PFSK-1 (cell line): ENCODE data around the gene ZC3H18.

ENCODE experiments used
- FOXP2 ChIP-seq: optimal IDR thresholded peaks from 2 replicates; pipeline ENCODE3; 2011; ENCODE audit warnings: borderline replicate concordance, control low read depth, inconsistent platforms; ENCODE audit not compliant: insufficient read depth; ENCODE audit errors: extremely low read length, extremely low read depth
- POLR2AphosphoS5 ChIP-seq: IDR thresholded peaks from 2 replicates; pipeline ENCODE4 v1.6.1; 2012; ENCODE audit warnings: low read depth, mild to moderate bottlenecking, control low read depth, low read length, moderate library complexity
- REST ChIP-seq, 2 experiments: IDR thresholded peaks; 2 replicates each; pipeline versions ENCODE4 v1.6.1 to v1.8.0; 2011 to 2012; ENCODE audit warnings: low read depth in 2 of 2, low read length in 2 of 2, control low read depth in 1 of 2, inconsistent platforms in 1 of 2, mild to moderate bottlenecking in 1 of 2, moderate library complexity in 1 of 2; ENCODE audit not compliant: insufficient read depth in 1 of 2
- SIN3A ChIP-seq: IDR thresholded peaks from 2 replicates; pipeline ENCODE4 v1.6.1; 2012; ENCODE audit warnings: mild to moderate bottlenecking, low read length, moderate library complexity, borderline replicate concordance; ENCODE audit not compliant: insufficient read depth
- TAF1 ChIP-seq: IDR thresholded peaks from 2 replicates; pipeline ENCODE4 v1.6.1; 2012; ENCODE audit warnings: low read length, control low read depth, borderline replicate concordance; ENCODE audit not compliant: insufficient read depth

- no peak for TF ChIP-seq TAF1
- TF ChIP-seq POLR2AphosphoS5: no peak
- TF ChIP-seq REST (IDR thresholded peaks at IDR 0.05; ENCODE audit: insufficient read depth in 1 of 2, low read depth in 2 of 2, low read length in 2 of 2): peak in 1 of 2 experiments; percentile 57; a peak in 1 of 4 replicates
- TF ChIP-seq SIN3A: no peak
- no peak for TF ChIP-seq FOXP2
These were observed 8.5 kb upstream of the ZC3H18 start for GRCh38 chr16:88561485-88562359.
